MV-4-11 (cell line): ENCODE measurements around the gene UXT.
"Not testable (repeated sequence)": the region's sequence is repeated elsewhere in the genome, so short reads cannot be mapped to it uniquely, and the experiment has no call there.

Experiments used
- DNase-seq: peaks from one replicate; lab custom pipeline; 2025; lab: John Stamatoyannopoulos, UW

The UXT gene

GRCh38 chrX:47614618-47615017, 44.4 kb downstream of the UXT start:
- DNase-seq = no peak

GRCh38 chrX:47613082-47613481, 45.9 kb downstream of the UXT start:
- DNase-seq = no peak

- no peak for DNase-seq
These were observed 46.6 kb downstream of the UXT start for GRCh38 chrX:47612418-47612817.

GRCh38 chrX:47611926-47612325, 47.1 kb downstream of the UXT start:
- no peak for DNase-seq

GRCh38 chrX:47611489-47611888, 47.5 kb downstream of the UXT start:
- DNase-seq = no peak

GRCh38 chrX:47610511-47610910, 48.5 kb downstream of the UXT start:
- no peak for DNase-seq

GRCh38 chrX:47608130-47608810, 50.7 kb downstream of the UXT start:
- no peak for DNase-seq

GRCh38 chrX:47607091-47607490, 51.9 kb downstream of the UXT start:
- no peak for DNase-seq

GRCh38 chrX:47605024-47605423, 54.0 kb downstream of the UXT start:
- DNase-seq = peak; percentile 78

- not testable (repeated sequence) for DNase-seq
These were observed 55.9 kb downstream of the UXT start for GRCh38 chrX:47603125-47603524.
